B cell (primary cell): ENCODE data around the gene CISD1.

Experiments used
- CTCF ChIP-seq: fragments of 200-600 bp; IDR thresholded peaks from one replicate; pipeline ENCODE4 v1.8.0; 2022; ENCODE audit warnings: antibody characterized with exemption, mild to moderate bottlenecking
- EZH2 ChIP-seq: IDR thresholded peaks from 2 replicates; pipeline ENCODE4 v1.6.1; 2012; ENCODE audit warnings: borderline replicate concordance, low read depth, mild to moderate bottlenecking, moderate library complexity, low read length; ENCODE audit not compliant: insufficient read depth, poor library complexity, severe bottlenecking

DNA sequence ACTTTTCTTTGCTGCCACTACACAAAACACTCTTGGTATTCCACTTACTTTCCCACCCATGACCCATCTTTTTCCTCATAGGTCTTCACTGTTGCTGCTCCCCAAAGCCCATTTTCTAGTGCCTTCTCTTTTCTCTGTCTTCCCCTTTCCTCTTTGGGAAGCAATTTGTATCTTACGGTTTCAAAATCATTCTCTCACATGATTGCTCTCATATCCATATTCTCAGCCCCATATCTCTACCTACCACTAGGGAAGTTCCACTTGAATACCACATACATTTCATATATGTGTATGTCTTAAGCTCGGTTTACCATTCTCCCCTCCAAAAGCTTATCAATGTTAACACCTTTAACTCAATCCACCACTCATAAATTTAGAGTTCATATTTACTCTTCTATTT is 62.7 kb downstream of the CISD1 start:
- no peak for TF ChIP-seq CTCF
- TF ChIP-seq EZH2: no peak
